Bronchial epithelial cell (primary cell): ENCODE measurements around the gene ATRN. TPM values are rescaled to one million over a fixed set of nuclear protein-coding genes. Genes with fewer than 3 reads are reported as not detected.
"Not testable (repeated sequence)": the region's sequence is repeated elsewhere in the genome, so short reads cannot be mapped to it uniquely, and the experiment has no call there.

ENCODE experiments used
- DNase-seq: peaks from one replicate; pipeline ENCODE4 v3.0.0-alpha.2; 2010; ENCODE audit warnings: low read depth
- FAIRE-seq: peaks from 2 replicates; lab custom pipeline; 2011; peaks lifted over from hg19 to GRCh38; lab: Jason Lieb, UNC
- H3K27me3 ChIP-seq: 2 replicates; pipeline ENCODE4 v1.5.1; 2011; ENCODE audit warnings: low read length; ENCODE audit not compliant: control insufficient read depth, insufficient read depth
- H3K36me3 ChIP-seq: 2 replicates; pipeline ENCODE4 v1.5.1; 2011; ENCODE audit warnings: low read length; ENCODE audit not compliant: control insufficient read depth, insufficient read depth
- H3K4me3 ChIP-seq: 2 replicates; pipeline ENCODE4 v1.5.1; 2011; ENCODE audit warnings: mild to moderate bottlenecking, low read depth, low read length, control low read depth
- total RNA-seq: library from RNA; depleted of rRNA; stranded (reverse); fragments of >200 nt; gene quantifications from 2 replicates; pipeline ENCODE4 v1.2.1, GENCODE V29; 2014
- TF ChIP-seq, protein P1 (sequence below): IDR thresholded peaks from 2 replicates; pipeline ENCODE4 v1.5.1; 2011; ENCODE audit warnings: mild to moderate bottlenecking, moderate library complexity, low read length, control low read depth, inconsistent platforms; ENCODE audit not compliant: insufficient read depth, severe bottlenecking

Gene ATRN
- total RNA-seq, 1 donor from 2014 or later, result 50.0 TPM

DNA sequence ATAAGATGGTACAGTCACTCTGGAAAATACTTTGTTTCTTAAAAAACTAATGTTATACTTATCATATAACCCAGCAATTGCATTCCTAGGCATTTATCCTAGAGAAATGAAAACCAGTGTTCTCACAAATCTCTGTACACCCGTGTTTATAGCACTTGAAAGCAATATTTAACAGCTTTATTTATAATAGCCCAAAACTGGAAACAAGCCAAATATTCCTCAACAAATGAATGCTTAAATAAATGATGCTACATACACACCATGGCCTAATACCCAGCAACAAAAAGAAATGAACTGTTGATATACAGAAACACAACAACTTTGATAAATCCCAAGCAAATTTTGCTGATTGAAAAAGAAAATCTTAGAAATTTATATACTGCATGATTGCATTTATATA lies 141.1 kb downstream of the ATRN start:
- Histone ChIP-seq H3K4me3 (no peak overlapping the region), H3K27me3 (no peaks in the 10 kb centered on the region), H3K36me3 (no peaks in the 10 kb centered on the region)
- DNase-seq (no peak), FAIRE-seq (no peak)
- TF ChIP-seq, protein P1, sequence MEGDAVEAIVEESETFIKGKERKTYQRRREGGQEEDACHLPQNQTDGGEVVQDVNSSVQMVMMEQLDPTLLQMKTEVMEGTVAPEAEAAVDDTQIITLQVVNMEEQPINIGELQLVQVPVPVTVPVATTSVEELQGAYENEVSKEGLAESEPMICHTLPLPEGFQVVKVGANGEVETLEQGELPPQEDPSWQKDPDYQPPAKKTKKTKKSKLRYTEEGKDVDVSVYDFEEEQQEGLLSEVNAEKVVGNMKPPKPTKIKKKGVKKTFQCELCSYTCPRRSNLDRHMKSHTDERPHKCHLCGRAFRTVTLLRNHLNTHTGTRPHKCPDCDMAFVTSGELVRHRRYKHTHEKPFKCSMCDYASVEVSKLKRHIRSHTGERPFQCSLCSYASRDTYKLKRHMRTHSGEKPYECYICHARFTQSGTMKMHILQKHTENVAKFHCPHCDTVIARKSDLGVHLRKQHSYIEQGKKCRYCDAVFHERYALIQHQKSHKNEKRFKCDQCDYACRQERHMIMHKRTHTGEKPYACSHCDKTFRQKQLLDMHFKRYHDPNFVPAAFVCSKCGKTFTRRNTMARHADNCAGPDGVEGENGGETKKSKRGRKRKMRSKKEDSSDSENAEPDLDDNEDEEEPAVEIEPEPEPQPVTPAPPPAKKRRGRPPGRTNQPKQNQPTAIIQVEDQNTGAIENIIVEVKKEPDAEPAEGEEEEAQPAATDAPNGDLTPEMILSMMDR, result no peak

DNA sequence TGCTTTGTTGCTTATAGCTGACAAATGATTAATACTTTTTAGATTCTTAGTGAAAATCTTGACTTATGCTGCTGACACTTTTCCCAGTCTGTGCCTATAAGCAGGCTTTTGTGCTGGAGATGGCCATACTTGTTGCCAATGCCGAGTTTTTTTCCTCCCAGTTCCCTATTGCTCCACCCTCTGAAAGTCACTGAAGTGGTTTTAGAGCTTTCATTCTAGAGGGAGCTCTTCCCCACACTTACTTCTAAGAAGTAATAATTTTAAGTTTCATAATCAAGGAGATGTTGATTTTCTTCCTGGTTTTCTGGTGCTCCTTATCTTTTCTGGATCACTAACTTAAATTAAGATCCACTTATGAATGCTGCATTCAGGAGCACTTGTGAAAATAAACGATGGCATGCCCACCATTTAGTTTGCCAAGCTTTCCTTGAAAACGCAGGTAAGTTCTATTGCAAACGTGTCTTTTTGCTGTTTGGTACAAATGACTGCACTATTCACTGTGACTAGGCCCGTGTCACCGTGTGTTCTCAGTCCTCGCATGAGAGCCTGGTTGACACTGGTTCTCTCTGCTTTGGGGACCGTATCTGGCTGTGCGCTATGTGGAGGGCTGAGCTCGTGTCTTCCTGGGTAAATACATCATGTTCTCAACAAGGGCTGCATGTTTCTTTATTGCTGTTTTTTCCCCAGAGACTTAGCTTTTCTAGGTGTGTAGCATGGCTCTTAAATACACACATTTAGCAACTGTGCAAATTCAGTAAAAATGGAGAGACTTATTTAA lies 142.2 kb downstream of the ATRN start:
- no peak for DNase-seq
- TF ChIP-seq, protein P1, result no peak
- no peak overlapping the region for H3K4me3 ChIP-seq
- H3K27me3 ChIP-seq, result no peaks in the 10 kb centered on the region
- H3K36me3 ChIP-seq, result peaks cover 1% of the 10 kb centered on the region
- FAIRE-seq, result no peak

DNA sequence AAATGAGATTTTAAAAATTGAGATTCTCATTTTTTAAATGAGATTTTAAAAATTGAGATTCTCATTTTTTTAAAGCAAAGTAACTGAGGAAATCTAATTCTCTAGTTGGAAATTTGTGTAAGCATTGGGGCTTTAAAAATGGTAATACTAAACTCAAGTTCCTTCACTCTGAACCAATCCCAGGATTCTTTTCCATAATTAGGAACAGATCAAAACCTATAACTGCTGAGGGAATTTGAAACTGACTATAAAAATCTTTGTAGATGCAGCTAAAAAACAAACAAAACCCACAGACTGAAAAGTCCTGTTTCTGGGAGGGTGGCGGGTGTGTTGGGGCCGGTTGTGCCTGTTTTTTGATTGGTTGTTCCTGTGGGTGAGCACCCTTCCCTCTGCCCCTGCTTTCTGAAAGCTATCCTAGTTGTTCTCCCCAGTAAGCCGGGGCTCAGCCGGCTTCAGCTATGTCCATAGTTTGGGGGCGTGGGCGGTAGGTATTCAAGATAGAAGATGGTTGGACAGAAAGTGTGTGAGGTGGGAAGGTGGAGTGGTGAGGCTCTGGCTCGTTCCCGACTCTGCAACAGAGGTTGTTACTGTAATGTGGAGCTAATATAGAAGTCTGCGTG lies 143.1 kb downstream of the ATRN start:
- Histone ChIP-seq H3K4me3 (no peak overlapping the region), H3K27me3 (no peaks in the 10 kb centered on the region), H3K36me3 (peaks cover 1% of the 10 kb centered on the region)
- TF ChIP-seq, protein P1, result no peak
- peak; percentile 3 for DNase-seq
- no peak for FAIRE-seq

DNA sequence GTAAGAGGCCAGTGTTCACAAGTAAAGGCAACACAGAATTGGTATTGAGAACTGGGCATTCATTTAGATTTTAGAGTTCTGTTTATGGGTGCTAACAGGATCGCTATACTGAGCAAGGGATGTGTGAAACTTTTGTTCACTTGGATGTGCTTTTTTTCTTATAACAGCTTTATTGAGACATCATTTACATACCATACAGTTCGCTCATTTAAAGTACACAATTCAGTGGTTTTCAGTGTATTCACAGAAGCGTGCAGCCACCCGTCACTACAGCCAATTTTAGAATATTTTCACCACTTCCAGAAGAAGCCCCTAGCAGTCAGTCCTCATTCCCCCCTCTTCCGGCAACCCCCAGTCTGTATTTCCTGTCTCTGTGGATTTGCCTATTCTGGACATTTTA lies 143.6 kb downstream of the ATRN start:
- FAIRE-seq, result no peak
- Histone ChIP-seq H3K4me3 (no peak overlapping the region), H3K27me3 (no peaks in the 10 kb centered on the region), H3K36me3 (peaks cover 1% of the 10 kb centered on the region)
- TF ChIP-seq, protein P1, result no peak
- peak; percentile 14 for DNase-seq

DNA sequence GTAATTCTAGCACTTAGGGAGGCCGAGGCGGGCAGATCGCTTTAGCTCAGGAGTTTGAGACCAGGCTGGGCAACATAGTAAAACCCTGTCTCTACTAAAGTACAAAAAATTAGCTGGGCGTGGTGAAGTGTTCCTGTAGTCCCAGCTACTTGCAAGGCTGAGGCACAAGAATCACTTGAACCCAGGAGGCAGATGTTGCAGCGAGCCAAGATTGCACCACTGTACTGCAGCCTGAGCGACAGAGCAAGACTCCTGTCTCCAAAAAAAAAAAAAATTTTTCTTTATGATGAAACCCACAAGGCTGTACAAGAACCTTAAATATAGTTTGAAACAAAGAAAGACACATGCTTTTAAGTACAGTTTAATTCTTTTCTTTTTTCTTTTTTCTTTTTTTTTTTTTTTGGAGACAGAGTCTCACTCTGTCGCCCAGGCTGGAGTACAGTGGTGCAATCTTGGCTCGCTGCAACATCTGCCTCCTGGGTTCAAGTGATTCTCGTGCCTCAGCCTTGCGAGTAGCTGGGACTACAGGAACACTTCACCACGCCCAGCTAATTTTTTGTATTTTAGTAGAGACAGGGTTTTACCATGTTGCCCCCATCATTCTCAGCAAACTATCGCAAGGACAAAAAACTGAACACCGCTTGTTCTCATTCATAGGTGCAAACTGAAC lies 144.5 kb downstream of the ATRN start:
- DNase-seq, H3K27me3 ChIP-seq, H3K36me3 ChIP-seq, FAIRE-seq, H3K4me3 ChIP-seq: not testable (repeated sequence)

DNA sequence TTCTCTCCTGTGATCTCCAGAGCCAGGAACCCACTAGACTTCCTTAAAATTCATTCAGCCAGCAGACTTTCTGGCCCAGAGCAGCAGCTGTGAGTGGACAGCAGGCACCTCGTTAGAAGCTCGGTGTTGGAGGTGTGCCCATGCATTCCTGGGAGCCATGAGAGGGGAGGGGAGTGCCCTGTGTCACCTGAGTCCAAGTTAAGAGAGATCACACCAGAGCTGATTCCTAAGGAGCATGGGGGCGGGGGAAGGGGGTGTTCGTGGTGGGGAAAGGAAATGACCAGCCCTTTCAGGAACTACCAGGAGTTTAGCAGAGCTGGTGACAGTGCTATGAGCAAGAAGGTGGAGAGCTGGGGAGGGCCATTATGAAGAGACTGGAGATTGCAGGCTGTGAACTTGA lies 145.4 kb downstream of the ATRN start:
- Histone ChIP-seq H3K4me3 (no peak overlapping the region), H3K27me3 (no peaks in the 10 kb centered on the region), H3K36me3 (peaks cover 1% of the 10 kb centered on the region)
- DNase-seq (no peak), FAIRE-seq (no peak)
- TF ChIP-seq, protein P1, result no peak
